HG03097 (cell line): ENCODE measurements around the gene SYCE1.

Source experiments
- ATAC-seq: cut with Tn5 transposase; IDR thresholded peaks from one replicate; pipeline ENCODE4 v1.9.1; 2021; ENCODE audit not compliant: unreplicated experiment, low FRiP score

The SYCE1 gene

DNA sequence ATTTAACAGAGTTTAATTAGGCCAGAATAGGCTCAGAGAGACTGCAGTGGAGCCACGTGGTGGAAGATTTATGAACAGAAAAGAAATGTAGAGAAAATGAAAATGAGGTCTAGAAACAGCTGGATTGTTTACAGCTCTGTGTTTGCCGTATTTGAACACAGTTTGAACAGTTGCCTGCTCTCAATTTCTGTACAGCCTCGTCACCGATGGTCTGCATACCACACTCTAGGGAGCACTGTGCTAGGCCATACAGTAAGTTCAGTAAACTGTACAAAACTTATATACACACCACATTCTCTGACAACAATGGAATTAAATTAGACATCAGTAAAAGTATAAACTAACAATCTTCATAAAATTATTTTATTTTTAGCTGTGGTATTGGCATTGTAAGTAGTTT lies 49.3 kb downstream of the SYCE1 start:
- ATAC-seq: no peak

- no peak for ATAC-seq
These were observed 49.9 kb downstream of the SYCE1 start for GRCh38 chr10:133515471-133515870.

GRCh38 chr10:133511907-133512528 lies 53.4 kb downstream of the SYCE1 start:
- no peak for ATAC-seq

DNA sequence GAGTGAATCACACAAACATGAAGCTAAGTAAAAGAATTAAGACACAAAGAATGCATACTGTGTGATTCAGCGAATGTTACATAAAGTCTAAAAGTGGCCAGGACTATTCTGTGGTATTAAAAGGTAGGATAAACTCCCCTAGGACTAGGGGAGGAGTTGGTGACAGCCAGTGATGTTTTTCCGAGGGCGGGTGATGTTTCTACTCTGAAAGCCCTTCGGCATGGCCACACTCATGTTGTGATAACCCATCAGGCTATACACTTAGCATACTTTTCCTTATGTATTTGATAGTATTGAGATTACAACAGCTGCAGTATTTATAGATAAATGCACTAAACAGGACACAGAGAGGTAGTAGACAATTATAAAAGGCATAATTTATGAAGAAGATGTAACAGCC lies 54.0 kb downstream of the SYCE1 start:
- ATAC-seq: no peak

- ATAC-seq: no peak
These were observed 55.7 kb downstream of the SYCE1 start for GRCh38 chr10:133509700-133510099.
